Stimulated activated CD4-positive, alpha-beta T cell treated with anti-CD3 and anti-CD28 coated beads, TNF-alpha, amount 100 ng/mL, for 4 hours (primary cell): ENCODE measurements around the gene SLC17A7.
"Not testable (repeated sequence)": the region's sequence is repeated elsewhere in the genome, so short reads cannot be mapped to it uniquely, and the experiment has no call there.

Source experiments
- DNase-seq, 3 experiments: peaks; one replicate each; pipeline ENCODE4 v3.0.0-alpha.2; 2020; ENCODE audit warnings: low read depth in 3 of 3

SLC17A7 gene

DNA sequence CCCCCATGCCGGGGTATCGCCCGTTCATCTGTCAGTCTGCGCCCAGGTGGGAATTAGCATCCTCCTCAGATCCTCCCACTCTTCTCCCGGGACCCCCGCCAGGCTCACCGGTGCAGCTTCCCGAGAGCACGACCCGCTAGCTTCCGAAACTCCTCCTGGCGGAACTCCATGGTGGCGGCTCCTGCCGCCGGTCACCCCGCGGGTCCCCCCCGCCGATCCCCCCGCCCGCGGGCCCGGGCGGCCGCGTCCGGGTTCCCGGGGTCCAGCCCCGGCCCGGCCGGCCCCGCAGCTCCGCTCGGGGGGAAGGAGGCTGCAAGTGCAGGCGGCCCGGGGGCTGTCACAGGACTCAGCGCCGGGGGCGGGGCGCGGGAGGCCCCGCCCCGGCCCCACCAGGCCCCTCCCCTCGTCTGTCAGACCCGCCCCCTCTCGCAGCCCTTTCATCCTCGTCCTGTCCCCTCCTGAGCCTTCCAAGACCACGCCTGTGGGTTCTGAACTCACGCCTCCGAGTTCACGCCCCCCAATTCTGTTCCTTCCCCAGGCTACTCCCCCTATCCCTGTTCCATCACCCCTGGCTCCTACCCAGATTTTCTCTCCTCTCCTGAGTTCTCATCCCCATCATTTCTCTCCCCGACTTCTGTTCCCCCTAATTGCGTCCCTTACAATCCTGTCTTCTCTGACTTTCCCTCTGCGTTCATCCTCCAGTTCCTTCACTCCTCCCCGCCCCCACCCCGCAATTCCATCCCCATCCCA lies at the start of gene SLC17A7:
Gene SLC17A7, minus strand, starts transcription at position 318 of the 750 bp plus-strand sequence. Its CDS starts 148 bp downstream, at position 170.
- DNase-seq = no peak

DNA sequence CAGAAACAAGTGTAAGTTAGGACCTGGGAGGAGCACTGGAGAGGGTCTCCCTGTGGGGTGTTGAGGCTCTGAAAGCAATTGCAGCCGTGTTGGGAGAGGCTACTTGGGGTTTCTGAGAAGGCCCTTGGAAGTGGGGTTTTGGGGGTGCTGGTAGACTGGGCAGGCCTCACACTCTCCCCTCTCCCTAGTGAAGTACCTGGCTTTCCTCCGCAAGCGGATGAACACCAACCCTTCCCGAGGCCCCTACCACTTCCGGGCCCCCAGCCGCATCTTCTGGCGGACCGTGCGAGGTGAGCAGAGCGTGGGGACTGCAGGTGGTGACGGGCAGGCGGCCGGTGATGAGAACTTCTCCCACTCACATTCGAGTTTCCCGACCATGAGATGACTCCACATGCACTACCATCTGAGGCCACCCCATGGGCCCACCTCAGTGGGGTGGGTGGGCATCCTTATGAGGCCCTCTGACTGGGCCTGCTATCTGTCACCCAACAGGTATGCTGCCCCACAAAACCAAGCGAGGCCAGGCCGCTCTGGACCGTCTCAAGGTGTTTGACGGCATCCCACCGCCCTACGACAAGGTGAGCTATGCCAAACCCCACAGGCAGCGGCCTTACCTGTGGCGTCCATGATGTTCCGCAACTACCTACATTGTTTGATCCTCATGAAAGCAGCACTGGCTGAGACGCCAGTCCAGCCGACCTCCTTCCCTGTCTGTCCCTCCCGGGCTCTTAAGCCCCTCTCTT lies 49.1 kb upstream of the SLC17A7 start:
- no peak for DNase-seq

DNA sequence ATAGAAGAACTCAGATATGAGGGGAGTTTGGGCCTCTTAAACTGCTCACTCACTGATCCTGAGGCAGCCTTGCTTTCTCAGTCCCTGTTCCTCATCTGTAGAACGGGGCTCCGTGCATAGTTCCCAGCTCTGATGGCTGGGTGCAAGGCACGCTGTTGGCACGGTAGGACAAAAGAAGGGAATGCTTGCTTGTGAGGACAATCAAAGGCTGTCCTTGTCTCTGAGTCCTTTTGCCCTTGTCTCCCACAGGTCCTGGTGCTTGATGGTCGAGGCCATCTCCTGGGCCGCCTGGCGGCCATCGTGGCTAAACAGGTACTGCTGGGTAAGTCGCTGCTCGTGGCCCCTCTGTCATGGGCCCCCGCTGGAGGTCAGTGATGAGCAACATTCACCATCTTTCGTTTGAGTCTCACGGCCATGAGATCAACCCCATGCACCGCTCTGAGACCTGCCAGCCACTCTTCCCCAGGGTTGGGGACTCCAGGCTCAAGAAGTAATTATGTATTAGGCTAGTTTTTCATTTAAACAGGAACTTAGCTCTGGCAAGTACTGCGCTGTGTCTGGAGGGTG lies 48.4 kb upstream of the SLC17A7 start:
- DNase-seq = no peak

DNA sequence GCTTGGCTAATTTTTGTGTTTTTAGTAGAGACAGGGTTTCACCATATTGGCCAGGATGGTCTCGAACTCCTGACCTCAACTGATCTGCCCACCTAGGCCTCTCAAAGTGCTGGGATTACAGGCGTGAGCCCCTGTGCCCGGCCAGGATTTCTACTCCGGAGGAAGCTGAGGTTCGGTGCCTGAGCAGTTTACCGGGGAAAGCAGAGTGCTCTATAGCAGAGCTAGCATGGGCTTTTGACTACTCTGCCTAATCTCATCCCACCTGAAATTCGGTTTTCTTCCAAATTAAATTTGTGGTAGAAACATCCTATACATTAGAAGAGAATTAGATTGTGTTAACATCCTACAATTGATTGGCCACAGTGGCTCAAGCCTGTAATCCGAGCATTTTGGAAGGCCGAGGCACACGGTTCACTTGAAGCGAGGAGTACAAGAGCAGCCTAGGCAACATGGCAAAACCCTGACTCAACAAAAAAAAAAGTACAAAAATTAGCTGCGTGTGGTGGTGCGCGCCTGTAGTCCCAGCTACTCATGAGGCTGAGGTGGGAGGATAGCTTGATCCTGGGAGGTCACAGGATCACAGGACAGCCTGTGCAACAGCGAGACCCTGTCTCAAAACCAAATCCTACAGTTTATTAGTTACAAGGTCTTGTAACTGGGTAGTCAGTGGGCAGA lies 47.7 kb upstream of the SLC17A7 start:
- no peak for DNase-seq

DNA sequence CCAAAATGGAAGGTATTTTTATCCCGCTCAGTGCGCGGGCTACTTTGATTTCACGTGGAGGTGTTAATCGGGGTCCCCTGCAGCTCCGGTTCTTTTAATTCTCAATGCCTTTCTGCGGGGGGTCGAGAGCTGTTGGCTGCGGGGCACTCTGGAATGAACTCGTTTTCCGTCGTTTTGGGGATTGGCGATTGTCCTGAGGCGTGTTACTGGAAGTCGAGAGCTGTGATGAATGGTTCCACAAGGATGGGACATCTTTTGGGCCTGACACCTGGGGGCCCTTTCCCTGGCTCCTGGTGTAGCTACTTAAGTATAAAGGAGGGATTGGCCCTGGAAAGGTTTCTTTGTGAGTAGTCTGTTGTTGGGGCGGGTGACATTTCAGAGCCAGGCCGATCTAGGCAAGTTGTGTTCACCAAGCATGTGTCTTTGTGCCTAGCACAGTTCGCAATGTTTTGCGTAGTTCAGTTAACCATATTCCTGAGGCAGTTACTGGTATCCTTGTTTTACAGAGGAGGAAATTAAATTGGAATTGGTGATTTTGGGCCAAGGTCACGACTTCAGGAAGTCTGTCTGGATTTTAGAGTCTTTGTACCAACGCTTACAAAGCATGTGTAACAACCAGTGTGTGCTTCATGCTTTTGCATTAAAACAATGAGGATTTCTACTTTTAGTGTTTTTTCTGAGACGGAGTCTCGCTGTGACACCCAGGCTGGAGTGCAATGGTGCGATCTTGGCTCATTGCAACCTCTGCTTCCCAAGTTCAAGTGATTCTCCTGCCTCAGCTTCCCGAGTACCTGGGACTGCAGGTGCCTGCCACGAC lies 46.9 kb upstream of the SLC17A7 start:
- no peak for DNase-seq

DNA sequence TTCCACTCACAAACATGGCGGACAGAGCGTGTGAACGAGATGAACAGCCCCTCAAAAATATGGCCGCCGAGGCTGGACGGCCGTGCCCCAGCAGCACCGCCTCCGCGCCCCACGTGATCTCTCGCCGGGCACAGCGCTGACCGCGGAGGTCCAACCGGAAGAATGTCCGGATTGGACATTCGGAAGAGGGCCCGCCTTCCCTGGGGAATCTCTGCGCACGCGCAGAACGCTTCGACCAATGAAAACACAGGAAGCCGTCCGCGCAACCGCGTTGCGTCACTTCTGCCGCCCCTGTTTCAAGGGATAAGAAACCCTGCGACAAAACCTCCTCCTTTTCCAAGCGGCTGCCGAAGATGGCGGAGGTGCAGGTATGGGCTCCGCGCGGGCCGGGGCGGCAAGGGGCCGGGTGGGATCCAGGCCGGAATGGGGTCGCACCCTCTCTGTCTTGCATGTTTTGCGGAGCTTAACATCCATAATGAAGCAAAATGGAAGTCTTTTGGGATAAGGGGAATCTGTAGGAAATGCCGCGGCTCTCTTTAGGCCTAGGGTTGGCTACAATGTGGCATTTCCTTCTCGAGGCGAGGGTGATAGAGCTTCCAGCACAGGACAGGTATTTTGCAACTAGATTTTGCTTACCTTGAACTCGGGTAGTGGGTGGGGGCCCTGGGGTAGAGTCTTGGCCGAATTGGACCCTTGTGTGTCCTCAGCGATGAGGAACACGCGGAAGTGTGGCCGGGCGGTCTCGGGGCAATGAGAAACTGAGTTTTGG lies 46.1 kb upstream of the SLC17A7 start, which contains the start of gene RPL13A:
Gene RPL13A, plus strand, starts transcription at position 332 of the 769 bp plus-strand sequence. Its CDS starts 22 bp downstream, at position 354.
- DNase-seq = peak; percentile 99 to 100 (median 99)

DNA sequence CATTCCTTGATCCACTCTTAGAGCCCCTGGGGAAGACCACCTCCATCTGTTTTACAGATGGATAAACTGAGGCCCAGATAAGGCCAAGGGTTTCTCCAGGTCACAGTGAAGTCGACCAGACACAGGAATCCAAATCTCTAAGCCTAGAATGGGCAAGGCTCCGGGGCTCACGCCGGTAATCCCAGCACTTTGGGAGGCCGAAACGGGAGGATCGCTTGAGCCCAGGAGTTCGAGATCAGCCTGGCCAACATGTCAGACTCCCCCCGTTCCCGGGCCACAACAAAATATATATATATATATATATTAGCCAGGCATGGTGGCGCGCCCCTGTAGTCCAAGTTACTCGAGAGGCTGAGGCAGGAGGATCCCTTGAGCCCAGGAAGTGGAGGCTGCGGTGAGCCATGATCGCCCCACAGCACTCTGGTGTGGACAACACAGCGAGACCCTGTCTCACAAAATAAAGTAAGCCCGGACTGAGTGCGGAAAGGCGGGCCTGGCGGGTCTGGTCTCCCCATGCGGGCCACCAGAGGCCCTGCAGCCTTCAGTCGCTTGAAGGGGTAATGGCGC lies 45.5 kb upstream of the SLC17A7 start:
- DNase-seq = no peak

DNA sequence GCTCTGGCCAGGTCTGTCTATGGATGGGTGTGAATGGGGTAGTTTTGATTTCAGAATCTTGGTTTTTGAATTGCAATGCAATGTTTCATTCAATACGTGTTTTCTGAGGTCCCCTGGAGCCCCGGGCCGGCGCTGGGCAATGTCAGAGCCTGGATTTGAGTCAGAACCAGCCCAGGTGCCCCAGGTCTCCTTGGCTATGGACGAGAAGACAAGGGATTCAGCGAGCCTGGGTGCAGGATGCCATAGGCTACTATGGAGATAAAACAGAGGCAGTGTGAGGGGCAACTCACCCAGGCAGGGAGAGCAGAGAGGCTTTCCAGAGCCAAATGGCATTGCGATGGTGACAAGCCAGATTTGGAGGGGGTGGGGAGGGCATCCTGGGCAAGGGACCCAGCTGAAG lies 44.9 kb upstream of the SLC17A7 start:
- no peak for DNase-seq

DNA sequence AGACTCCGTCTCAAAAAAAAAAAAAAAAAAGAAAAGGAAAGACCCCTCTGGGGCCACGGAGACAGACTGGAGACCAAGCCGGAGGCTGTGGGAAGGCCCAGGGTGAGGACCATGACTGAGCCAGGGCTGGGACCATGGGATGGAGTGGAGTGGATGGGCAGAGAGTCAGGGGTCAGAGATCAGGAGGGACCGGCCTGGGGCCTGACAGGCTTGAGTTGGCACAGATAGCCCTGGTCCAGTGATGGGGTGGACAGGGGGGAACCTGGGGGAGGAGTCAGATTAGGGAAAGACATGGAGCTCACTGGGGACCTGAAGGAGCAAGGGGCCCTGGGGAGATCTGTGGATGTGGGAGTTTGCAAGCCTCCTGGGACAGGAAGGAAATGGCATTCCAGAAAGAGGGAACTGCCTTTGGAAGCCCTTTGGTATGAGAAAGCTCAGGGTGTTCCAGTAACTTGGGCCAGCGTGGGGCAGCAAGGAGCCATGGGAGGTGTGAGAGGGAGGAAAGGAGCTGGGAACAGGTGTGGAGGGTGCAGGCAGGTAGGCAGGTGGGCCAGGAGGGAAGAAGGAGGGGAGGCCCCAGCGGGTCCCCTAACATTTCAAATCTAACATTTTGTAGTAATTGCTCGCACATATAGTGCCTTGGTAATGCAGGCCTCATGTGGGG lies 39.8 kb upstream of the SLC17A7 start:
- DNase-seq = no peak

DNA sequence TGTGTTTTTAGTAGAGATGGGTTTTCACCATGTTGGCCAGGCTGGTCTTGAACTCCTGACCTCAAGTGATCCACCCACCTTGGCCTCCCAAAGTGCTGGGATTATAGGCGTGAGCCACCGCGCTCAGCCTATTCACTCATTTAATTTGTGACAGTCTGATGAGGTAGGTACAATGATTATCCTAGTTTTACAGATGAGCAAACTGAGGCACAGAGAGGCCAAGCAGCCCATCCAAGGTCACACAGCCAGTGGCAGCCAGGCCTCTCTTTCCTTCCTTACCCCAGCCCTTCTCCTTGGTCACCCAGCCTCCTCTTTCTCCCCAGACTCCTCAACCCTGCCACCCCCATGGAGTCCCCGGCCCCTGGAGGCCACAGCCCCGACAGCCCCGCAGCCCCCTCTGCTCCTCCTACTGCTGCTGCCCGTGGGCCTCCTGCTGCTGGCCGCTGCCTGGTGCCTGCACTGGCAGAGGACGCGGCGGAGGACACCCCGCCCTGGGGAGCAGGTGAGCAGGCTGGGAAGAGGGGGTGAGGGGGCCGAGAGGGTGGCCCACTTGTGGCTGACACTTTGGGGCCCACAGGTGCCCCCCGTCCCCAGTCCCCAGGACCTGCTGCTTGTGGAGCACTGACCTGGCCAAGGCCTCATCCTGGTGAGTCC lies 38.8 kb upstream of the SLC17A7 start:
- no peak for DNase-seq

DNA sequence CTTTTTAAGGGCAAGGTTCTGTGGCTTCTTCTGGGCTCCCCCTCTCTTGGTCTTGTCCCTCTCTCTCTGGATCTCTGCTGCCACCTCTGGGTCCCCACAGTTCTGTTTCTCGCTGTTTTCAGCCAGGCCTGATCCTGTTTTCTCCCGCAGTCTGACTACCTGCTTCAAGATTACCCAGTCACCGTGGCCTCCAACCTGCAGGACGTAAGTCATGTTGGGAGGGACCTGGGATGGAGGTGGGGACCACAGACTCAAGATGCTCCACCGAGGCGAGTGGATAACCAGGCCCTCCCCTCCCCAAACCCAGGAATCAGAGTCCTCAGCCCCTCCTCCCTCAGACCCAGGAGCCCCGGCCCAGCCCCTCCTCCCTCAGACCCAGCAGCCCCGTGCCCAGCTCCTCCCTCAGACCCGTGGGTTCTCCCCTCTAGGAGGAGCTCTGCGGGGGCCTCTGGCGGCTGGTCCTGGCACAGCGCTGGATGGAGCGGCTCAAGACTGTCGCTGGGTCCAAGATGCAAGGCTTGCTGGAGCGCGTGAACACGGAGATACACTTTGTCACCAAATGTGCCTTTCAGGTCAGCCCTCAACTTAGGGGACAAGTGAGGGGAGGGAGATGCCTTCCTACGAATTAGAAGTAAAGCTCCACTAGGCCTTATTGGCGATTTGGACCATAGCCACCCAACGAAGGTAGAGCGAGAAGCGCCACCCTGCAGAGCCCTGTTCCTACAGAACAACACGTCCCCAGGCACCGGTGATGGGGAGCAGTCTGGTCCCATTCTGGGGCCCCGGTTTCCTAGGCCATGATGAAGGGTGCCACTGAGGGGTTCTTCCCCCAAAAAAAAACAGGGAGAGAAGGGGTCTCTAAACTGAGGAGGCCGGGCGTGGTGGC lies 34.9 kb upstream of the SLC17A7 start:
- no peak for DNase-seq

DNA sequence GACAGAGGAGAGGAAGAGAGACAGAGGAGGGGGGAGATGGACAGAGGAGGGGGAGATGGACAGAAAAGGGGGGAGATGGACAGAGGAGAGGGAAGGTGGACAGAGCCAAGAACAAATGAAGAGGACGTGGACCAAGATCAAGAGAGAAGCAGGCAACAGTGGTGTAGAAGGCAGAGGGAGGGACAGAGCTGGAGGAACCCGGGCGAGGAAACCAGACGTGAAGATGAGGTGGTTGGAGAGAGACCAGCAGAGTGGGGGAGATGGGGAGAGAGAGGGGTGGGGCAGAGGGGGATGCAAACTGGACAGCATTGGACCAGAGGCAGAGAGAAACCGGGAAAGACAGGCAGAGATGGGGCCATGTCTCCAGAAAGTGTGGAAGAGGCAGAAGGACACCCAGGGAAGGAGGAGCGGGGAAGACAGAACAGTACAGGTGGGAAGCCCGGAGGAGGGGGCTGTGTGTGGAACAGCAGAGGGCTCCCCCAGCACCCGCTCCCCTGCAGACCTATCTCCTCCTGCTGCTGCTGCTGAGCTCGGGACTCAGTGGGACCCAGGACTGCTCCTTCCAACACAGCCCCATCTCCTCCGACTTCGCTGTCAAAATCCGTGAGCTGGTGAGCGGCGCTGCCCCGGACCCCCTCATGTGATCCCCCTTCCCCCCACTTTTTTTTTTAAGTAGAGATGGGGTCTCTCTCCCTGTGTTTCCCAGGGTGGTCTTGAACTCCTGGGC lies 34.0 kb upstream of the SLC17A7 start:
- DNase-seq = no peak

DNA sequence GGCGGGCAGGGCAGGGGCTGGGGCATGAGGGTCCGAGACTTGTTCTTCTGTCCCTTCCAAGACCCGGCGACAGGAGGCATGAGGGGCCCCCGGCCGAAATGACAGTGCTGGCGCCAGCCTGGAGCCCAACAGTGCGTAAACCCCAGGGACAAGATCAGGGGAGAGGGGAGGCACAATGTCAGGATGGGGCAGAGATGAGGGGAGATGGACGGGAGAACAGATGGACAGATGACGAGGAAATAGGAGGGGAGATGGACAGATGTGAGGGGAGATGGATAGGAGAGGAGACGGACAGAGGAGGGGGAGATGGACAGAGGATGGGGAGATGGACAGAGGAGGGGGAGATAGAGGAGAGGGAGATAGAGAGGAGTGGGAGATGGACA lies 33.2 kb upstream of the SLC17A7 start:
- DNase-seq = no peak

DNA sequence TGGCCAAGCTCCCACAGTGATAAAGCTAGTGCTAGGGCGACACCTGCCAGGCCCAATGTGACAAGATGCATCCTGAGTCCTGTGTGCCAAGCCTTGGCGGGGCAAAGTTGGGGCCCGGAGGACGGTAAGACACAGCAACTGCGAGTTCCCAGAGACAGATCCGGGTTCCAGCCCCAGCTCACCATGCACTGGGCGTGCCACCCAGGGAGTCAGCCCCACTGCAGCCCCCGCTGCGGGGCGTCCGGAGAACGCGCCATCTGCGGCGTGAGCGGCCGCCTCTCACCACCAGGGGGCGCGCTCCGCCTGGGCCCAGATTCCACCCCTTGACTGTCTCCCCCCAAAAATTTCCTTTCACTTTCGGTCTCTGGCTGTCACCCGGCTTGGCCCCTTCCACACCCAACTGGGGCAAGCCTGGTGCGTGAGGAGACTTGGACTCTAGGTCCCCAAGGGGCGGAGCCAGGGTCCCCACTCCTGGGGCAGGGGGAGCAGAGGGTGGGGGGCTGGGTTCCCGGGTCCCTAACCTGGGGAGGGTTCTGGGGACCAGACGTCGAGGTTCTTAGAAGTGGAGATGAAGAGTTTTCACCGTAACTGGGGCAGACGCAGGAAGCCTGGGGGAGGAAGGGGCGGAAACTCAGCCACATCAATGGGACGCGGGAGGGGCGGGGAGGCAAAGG lies 32.7 kb upstream of the SLC17A7 start, which contains the start of gene FLT3LG:
Gene FLT3LG, plus strand, starts transcription at position 348 of the 674 bp plus-strand sequence. CDS start 425 bp downstream, outside the sequence.
- peak; percentile 81 to 90 (median 83) for DNase-seq

DNA sequence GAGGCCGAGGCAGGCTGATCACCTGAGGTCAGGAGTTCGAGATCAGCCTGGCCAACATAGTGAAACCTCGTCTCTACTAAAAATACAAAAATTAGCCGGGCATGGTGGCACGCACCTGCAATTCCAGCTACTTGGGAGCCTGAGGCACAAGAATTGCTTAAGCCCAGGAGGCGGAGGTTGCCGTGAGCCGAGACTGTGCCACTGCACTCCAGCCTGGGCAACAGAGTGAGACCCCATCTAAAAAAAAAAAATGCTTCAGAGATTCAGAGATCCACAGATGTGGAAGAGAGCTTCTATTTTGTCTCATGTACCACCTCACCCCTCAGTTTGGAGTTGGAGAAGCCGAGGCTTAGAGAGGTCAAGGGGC lies 32.2 kb upstream of the SLC17A7 start:
- not testable (repeated sequence) for DNase-seq

DNA sequence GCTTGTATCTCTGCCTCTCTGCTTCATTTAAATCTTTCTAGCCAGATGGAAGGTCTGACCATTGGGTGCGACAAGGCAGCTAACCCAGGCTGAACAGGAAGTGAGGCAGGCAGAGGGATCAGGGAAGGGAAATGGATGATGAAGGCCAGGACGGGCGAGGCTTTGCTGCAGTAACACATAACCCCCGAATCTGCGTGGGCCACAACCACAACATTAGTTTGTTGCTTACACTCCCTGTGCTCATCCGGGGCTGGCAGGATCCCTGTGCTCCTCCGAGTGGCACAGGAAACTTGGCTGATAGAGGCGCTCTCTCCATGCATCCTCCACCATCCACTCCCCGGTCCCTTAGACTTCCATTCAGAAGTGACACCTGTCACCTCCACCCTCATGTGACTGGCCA lies 31.6 kb upstream of the SLC17A7 start:
- DNase-seq = no peak

DNA sequence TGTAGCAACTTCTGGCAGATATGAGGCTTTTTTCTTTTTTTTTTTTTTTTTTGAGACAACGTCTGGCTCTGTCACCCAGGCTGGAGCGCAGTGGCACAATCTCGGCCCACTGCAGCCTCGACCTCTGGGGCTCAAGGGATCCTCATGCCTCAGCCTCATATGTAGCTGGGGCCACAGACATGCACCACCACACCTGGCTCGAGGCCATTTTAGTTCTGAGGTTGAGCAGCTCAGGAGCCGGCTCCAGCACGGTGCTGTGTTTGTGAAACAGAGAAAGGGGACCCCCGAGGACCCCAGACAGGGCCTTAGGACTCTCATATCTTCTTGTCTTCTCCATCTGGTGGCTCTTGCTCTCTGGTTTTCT lies 29.3 kb upstream of the SLC17A7 start:
- no peak for DNase-seq
